Stomach (tissue), 4 donors: ENCODE results near the gene CCDC121.

Experiments used
- CTCF ChIP-seq, 7 experiments: fragments of 450-650 bp in 4 of 7; fragments of 200-600 bp in 3 of 7; sonication (generic) in 3 of 7; IDR thresholded peaks; one replicate each; pipeline ENCODE4 v1.5.1; 2016 to 2019; ENCODE audit warnings: antibody characterized with exemption in 7 of 7, control low read depth in 2 of 7, mild to moderate bottlenecking in 1 of 7
- EP300 ChIP-seq: sonication (generic); formaldehyde crosslinking; IDR thresholded peaks from one replicate; pipeline ENCODE4 v1.6.1; 2017; ENCODE audit warnings: antibody characterized with exemption
- POLR2A ChIP-seq, 4 donors: fragments of 450-650 bp; IDR thresholded peaks; one replicate each; pipeline ENCODE4 v1.6.1; 2016; ENCODE audit warnings: antibody characterized with exemption in 4 of 4, control low read depth in 2 of 4, mild to moderate bottlenecking in 1 of 4, moderate library complexity in 1 of 4
- POLR2AphosphoS5 ChIP-seq, 3 donors: sonication (generic); formaldehyde crosslinking; IDR thresholded peaks; one replicate each; pipeline ENCODE4 v1.6.1; 2016; ENCODE audit warnings: antibody characterized with exemption in 3 of 3

- TF ChIP-seq CTCF (IDR thresholded peaks at IDR 0.05) (no peak), POLR2A (IDR thresholded peaks at IDR 0.05) (no peak), POLR2AphosphoS5 (IDR thresholded peaks at IDR 0.05) (no peak), EP300 (no peak)
Measured at GRCh38 chr2:27672723-27673486, 44.1 kb upstream of the CCDC121 start.
